ENCODE data around the gene PRPF38B.
"Not testable (repeated sequence)": the region's sequence is repeated elsewhere in the genome, so short reads cannot be mapped to it uniquely, and the experiment has no call there.

PRPF38B gene

GRCh38 chr1:108686614-108687313, 5.3 kb upstream of the PRPF38B start:
- no peaks in the 10 kb centered on the region for H3K36me3 ChIP-seq (ENCODE audit: control insufficient read depth, insufficient read depth, low read length)
- H3K4me3 ChIP-seq (ENCODE audit: low read length), result no peak overlapping the region
- H3K4me1 ChIP-seq (ENCODE audit: control insufficient read depth, insufficient read depth, low read length), result no peaks in the 10 kb centered on the region
- H3K27me3 ChIP-seq (ENCODE audit: control insufficient read depth, insufficient read depth, low read length), result no peaks in the 10 kb centered on the region
- no peaks in the 10 kb centered on the region for H3K9me3 ChIP-seq (ENCODE audit: control insufficient read depth, low read length)
- H3K9ac ChIP-seq (ENCODE audit: low read length), result no peak overlapping the region

DNA sequence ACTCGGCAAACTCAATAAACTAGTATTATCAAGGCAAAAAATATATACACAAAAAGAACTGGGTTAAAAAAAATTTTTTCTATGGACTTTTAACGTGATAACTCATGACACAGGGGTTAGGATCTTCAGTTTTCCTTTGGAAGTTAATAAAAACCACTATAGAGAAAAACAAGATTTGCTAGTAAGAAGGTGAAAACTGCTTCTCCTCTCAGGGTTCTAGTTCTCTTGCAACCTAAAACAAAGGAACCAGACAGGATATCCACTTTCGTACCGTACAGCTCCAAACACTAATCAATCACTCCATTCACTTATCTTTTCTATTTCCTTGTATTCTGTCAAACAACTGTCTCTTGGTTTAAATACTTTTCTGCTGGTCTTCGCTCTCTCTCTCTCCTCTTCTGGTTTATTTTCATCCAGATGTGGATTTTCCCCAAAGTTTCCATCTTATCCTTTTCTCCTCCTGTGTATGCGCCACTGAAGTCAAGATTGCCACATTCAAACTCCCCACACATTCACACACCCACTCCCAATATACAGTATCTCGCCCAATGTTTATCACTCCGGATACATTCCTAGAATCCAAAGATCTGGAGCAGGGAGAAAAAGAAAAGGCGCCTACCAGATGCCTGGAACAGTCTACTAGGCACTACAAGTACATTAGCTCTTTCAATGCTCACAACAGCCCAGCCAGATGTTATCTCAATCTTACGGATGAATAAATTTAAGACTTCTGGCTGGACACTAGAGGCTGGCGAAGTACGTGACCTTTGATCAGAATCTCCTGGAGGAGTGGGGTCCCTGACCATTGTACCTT, 775 bp upstream of the PRPF38B start:
- H3K36me3 ChIP-seq (ENCODE audit: control insufficient read depth, insufficient read depth, low read length), result no peaks in the 10 kb centered on the region
- peak overlapping the region; percentile 89 for H3K4me3 ChIP-seq (ENCODE audit: low read length)
- H3K9ac ChIP-seq (ENCODE audit: low read length), result peak overlapping the region; percentile 85
- no peaks in the 10 kb centered on the region for H3K9me3 ChIP-seq (ENCODE audit: control insufficient read depth, low read length)
- no peaks in the 10 kb centered on the region for H3K27me3 ChIP-seq (ENCODE audit: control insufficient read depth, insufficient read depth, low read length)
- H3K4me1 ChIP-seq (ENCODE audit: control insufficient read depth, insufficient read depth, low read length), result no peaks in the 10 kb centered on the region

DNA sequence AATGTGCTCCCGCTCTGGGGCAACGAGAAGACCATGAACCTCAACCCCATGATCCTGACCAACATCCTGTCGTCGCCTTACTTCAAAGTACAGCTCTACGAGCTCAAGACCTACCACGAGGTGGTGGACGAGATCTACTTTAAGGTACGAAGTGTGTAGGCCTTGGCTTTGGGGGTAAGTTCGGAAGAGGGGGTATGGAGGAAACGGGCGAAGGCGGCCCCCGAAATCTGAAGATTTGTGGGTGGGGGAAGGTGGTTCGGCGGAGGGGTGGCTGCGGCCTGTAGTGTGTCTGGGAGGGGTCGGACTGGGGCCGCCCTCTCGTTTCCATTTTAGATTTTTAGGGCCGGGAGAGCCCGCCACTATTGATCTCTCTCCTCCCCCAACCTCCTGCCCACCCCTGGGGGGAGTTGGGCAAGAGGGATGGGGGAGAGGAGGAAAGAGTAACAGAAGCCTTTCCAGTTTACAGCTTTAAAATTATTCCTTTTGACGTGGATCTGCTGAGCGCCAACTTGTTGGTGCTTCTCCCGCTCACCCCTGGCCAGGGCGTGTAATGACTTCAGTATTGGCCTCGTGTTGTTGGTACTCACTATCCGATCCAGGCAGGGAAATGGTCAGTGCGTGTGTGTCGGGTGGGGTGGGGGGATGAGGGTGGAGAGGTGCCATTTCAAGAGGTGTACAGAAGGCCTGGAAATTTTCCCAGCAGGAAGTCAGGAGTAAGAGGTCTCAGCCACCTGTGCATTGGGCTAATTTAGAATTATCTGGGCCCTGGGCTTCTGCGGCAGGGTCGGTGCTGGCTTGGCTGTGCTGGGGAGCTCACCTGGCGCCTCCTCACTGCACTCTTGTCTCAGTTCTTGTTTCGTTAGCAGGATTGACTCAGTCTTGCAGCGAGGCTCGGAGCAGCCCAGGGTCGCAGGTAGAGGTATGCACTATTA, 880 bp downstream of the PRPF38B start:
- no peaks in the 10 kb centered on the region for H3K4me1 ChIP-seq (ENCODE audit: control insufficient read depth, insufficient read depth, low read length)
- no peaks in the 10 kb centered on the region for H3K27me3 ChIP-seq (ENCODE audit: control insufficient read depth, insufficient read depth, low read length)
- peak overlapping the region; percentile 89 for H3K4me3 ChIP-seq (ENCODE audit: low read length)
- H3K36me3 ChIP-seq (ENCODE audit: control insufficient read depth, insufficient read depth, low read length), result peaks cover 4% of the 10 kb centered on the region
- H3K9ac ChIP-seq (ENCODE audit: low read length), result peak overlapping the region; percentile 85
- H3K9me3 ChIP-seq (ENCODE audit: control insufficient read depth, low read length), result no peaks in the 10 kb centered on the region

GRCh38 chr1:108695535-108695934, 3.4 kb downstream of the PRPF38B start:
- no peaks in the 10 kb centered on the region for H3K27me3 ChIP-seq (ENCODE audit: control insufficient read depth, insufficient read depth, low read length)
- no peak overlapping the region for H3K9ac ChIP-seq (ENCODE audit: low read length)
- H3K9me3 ChIP-seq (ENCODE audit: control insufficient read depth, low read length), result no peaks in the 10 kb centered on the region
- no peaks in the 10 kb centered on the region for H3K4me1 ChIP-seq (ENCODE audit: control insufficient read depth, insufficient read depth, low read length)
- no peak overlapping the region for H3K4me3 ChIP-seq (ENCODE audit: low read length)
- H3K36me3 ChIP-seq (ENCODE audit: control insufficient read depth, insufficient read depth, low read length), result peaks cover 10% of the 10 kb centered on the region

DNA sequence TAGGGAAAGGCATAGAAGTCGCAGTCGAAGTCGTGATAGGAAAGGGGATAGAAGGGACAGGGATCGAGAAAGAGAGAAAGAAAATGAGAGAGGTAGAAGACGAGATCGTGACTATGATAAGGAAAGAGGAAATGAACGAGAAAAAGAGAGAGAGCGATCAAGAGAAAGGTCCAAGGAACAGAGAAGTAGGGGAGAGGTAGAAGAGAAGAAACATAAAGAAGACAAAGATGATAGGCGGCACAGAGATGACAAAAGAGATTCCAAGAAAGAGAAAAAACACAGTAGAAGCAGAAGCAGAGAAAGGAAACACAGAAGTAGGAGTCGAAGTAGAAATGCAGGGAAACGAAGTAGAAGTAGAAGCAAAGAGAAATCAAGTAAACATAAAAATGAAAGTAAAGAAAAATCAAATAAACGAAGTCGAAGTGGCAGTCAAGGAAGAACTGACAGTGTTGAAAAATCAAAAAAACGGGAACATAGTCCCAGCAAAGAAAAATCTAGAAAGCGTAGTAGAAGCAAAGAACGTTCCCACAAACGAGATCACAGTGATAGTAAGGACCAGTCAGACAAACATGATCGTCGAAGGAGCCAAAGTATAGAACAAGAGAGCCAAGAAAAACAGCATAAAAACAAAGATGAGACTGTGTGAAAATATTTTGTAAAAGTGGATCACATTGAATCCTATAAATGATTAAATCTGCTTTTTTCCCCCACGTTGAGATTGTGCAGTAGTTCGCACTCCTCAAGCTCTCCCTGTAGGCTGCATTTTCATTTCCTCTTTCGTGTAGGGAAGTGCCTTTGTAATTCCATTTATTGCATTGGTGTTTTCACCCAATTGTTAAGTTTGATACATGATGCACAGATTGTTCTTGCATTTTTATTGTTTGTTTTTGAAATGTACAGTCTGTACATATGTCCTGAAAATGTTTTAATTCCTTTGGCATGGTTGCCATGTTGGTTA, 7.5 kb downstream of the PRPF38B start:
- H3K4me1 ChIP-seq (ENCODE audit: control insufficient read depth, insufficient read depth, low read length), result peaks cover 5% of the 10 kb centered on the region
- H3K9me3 ChIP-seq (ENCODE audit: control insufficient read depth, low read length), result no peaks in the 10 kb centered on the region
- H3K36me3 ChIP-seq (ENCODE audit: control insufficient read depth, insufficient read depth, low read length), result peaks cover 10% of the 10 kb centered on the region
- H3K9ac ChIP-seq (ENCODE audit: low read length), result no peak overlapping the region
- H3K4me3 ChIP-seq (ENCODE audit: low read length), result no peak overlapping the region
- no peaks in the 10 kb centered on the region for H3K27me3 ChIP-seq (ENCODE audit: control insufficient read depth, insufficient read depth, low read length)

- H3K9me3 ChIP-seq (ENCODE audit: control insufficient read depth, low read length), result no peaks in the 10 kb centered on the region
- peaks cover 10% of the 10 kb centered on the region for H3K36me3 ChIP-seq (ENCODE audit: control insufficient read depth, insufficient read depth, low read length)
- no peak overlapping the region for H3K9ac ChIP-seq (ENCODE audit: low read length)
- peaks cover 4% of the 10 kb centered on the region for H3K27me3 ChIP-seq (ENCODE audit: control insufficient read depth, insufficient read depth, low read length)
- H3K4me3 ChIP-seq (ENCODE audit: low read length), result no peak overlapping the region
- peaks cover 5% of the 10 kb centered on the region for H3K4me1 ChIP-seq (ENCODE audit: control insufficient read depth, insufficient read depth, low read length)
These were observed 9.2 kb downstream of the PRPF38B start for GRCh38 chr1:108701176-108701849.

GRCh38 chr1:108702109-108702508, 10.0 kb downstream of the PRPF38B start:
- peaks cover 10% of the 10 kb centered on the region for H3K36me3 ChIP-seq (ENCODE audit: control insufficient read depth, insufficient read depth, low read length)
- H3K9ac ChIP-seq (ENCODE audit: low read length); H3K4me3 ChIP-seq (ENCODE audit: low read length); H3K27me3 ChIP-seq (ENCODE audit: control insufficient read depth, insufficient read depth, low read length); H3K9me3 ChIP-seq (ENCODE audit: control insufficient read depth, low read length); H3K4me1 ChIP-seq (ENCODE audit: control insufficient read depth, insufficient read depth, low read length): not testable (repeated sequence)

GRCh38 chr1:108703939-108704338, 11.8 kb downstream of the PRPF38B start:
- Histone ChIP-seq H3K4me1 (ENCODE audit: control insufficient read depth, insufficient read depth, low read length) (peaks cover 5% of the 10 kb centered on the region), H3K9me3 (ENCODE audit: control insufficient read depth, low read length) (no peaks in the 10 kb centered on the region), H3K9ac (ENCODE audit: low read length) (no peak overlapping the region), H3K4me3 (ENCODE audit: low read length) (no peak overlapping the region), H3K27me3 (ENCODE audit: control insufficient read depth, insufficient read depth, low read length) (peaks cover 4% of the 10 kb centered on the region), H3K36me3 (ENCODE audit: control insufficient read depth, insufficient read depth, low read length) (peaks cover 4% of the 10 kb centered on the region)

GRCh38 chr1:108704496-108704895, 12.4 kb downstream of the PRPF38B start:
- Histone ChIP-seq H3K9me3 (ENCODE audit: control insufficient read depth, low read length) (no peaks in the 10 kb centered on the region), H3K9ac (ENCODE audit: low read length) (no peak overlapping the region), H3K36me3 (ENCODE audit: control insufficient read depth, insufficient read depth, low read length) (no peaks in the 10 kb centered on the region), H3K27me3 (ENCODE audit: control insufficient read depth, insufficient read depth, low read length) (peaks cover 4% of the 10 kb centered on the region), H3K4me1 (ENCODE audit: control insufficient read depth, insufficient read depth, low read length) (peaks cover 5% of the 10 kb centered on the region), H3K4me3 (ENCODE audit: low read length) (no peak overlapping the region)

GRCh38 chr1:108706643-108707042, 14.5 kb downstream of the PRPF38B start:
- no peak overlapping the region for H3K4me3 ChIP-seq (ENCODE audit: low read length)
- H3K36me3 ChIP-seq (ENCODE audit: control insufficient read depth, insufficient read depth, low read length), result no peaks in the 10 kb centered on the region
- peaks cover 5% of the 10 kb centered on the region for H3K4me1 ChIP-seq (ENCODE audit: control insufficient read depth, insufficient read depth, low read length)
- H3K9me3 ChIP-seq (ENCODE audit: control insufficient read depth, low read length), result no peaks in the 10 kb centered on the region
- peaks cover 4% of the 10 kb centered on the region for H3K27me3 ChIP-seq (ENCODE audit: control insufficient read depth, insufficient read depth, low read length)
- H3K9ac ChIP-seq (ENCODE audit: low read length), result no peak overlapping the region

All from mucosa of stomach (tissue), 1 donor.